GM12801 (cell line): ENCODE data around the gene CCDC34.

Experiments
- TF ChIP-seq, protein P1 (sequence below): IDR thresholded peaks from one replicate; pipeline ENCODE4 v1.5.1; 2011; ENCODE audit warnings: control low read depth; ENCODE audit not compliant: insufficient read length; ENCODE audit errors: extremely low read depth

CCDC34 gene

DNA sequence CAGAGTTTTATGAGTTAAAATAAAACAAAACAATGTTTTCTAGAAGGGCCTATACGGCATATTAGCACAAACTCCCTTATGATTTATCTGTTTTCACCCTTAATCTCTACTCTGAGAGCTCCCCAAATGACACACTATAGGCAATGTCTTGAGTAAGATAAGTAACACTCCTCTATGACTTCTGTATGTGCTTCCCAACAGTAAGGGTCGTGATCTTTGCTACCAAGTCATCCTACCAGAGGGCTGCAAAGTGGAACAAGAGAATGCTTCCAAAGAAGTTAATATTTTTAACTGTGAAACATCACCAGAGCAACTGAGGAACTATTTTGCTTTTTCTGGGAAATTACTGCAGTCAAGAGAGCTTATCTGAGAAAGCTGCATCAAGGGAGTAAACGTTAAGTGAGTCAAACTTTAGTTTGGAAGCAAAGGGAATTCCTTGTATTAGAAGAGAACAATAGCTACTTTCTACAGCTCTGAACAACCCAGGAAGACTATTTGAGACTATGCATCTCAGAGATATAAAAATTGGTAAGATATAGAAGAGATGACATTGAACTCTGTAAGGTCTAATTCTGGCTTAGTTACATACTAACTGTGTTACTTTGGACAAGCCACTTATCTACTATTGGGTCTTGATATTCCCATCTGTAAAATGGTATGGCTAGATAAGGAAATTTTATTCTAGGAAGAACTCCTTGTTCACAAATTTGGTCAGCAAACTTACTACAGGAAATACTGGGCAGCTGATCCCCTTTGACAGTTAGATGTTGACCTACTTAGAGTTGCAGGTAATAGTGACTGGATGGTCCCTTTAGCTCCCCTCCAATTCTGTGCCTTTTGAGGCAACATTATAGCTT, 43.7 kb upstream of the CCDC34 start:
- TF ChIP-seq, protein P1, sequence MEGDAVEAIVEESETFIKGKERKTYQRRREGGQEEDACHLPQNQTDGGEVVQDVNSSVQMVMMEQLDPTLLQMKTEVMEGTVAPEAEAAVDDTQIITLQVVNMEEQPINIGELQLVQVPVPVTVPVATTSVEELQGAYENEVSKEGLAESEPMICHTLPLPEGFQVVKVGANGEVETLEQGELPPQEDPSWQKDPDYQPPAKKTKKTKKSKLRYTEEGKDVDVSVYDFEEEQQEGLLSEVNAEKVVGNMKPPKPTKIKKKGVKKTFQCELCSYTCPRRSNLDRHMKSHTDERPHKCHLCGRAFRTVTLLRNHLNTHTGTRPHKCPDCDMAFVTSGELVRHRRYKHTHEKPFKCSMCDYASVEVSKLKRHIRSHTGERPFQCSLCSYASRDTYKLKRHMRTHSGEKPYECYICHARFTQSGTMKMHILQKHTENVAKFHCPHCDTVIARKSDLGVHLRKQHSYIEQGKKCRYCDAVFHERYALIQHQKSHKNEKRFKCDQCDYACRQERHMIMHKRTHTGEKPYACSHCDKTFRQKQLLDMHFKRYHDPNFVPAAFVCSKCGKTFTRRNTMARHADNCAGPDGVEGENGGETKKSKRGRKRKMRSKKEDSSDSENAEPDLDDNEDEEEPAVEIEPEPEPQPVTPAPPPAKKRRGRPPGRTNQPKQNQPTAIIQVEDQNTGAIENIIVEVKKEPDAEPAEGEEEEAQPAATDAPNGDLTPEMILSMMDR = no peak

DNA sequence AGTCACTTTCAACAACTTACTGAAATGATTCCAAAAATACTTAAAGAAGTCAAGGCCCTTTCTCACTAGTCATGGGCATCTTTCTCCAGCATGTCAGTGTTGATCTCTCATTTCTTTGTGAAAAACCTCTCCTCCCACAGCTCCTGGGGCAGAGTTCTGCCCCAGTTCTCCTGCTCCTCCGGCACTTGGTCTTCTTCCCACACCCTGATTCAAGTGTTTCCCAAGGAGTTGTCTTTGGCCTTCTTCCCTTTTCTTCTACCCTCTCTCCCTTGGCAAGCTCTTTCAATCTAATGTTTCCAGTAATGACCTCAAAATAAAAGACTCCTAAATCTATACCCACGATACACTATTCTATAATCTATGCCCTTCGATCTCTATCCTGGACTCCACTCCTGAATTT, 42.1 kb upstream of the CCDC34 start:
- TF ChIP-seq, protein P1 = no peak

DNA sequence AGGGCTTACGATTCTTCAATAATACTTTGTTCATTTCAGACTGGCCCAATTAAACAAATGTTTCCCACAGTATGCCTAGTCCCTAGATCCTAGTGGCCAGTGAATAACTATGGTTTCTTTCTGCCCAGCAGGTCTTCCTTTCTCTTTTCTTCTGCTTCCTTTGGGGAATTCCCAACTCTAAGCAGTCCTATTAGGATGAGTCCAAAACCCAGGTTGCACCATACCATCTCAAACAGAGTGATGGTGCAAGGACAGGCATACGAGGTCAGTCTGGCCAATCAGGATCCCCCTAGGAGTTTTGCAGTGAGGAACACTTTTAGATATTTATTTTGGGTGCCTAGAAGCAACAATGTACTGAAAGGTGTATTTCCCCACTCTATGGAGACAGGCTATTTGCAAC, 41.4 kb upstream of the CCDC34 start:
- TF ChIP-seq, protein P1 = no peak

DNA sequence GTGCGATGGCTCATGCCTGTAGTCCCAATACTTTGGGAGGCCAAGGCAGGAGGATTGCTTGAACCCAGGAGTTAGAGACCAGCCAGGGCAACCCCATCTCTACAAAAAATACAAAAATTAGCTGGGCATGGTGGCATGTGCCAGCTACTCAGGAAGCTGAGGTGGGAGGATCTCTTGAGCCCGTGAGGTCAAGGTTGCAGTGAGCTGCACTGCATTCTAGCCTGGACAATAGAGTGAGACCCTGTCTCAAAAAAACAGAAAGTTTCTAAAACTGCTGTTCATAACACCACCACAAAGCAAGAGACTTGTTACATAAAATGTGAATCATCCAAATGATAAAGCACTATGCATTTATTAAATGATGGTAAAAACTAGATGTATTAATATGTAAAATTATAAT, 40.2 kb upstream of the CCDC34 start:
- TF ChIP-seq, protein P1 = no peak

DNA sequence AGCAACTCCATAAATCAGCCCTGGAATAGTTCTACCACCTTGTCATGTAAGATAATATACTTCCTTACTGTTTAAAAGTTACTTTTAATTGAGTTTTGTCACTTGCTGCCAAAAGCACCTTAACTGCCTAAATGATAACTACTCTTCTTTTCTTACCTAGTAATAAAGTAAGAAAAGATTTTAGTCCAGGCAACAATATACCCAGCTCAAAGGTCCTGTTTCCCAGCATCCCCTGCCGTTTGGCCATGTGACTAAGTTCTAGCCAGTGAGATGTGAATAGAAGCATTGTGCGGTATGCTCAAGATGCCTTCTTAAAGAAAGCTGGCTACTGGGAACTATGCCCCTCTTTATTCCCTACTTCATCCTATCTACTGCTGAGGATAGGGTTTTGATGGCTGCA, 39.4 kb upstream of the CCDC34 start:
- TF ChIP-seq, protein P1 = no peak

DNA sequence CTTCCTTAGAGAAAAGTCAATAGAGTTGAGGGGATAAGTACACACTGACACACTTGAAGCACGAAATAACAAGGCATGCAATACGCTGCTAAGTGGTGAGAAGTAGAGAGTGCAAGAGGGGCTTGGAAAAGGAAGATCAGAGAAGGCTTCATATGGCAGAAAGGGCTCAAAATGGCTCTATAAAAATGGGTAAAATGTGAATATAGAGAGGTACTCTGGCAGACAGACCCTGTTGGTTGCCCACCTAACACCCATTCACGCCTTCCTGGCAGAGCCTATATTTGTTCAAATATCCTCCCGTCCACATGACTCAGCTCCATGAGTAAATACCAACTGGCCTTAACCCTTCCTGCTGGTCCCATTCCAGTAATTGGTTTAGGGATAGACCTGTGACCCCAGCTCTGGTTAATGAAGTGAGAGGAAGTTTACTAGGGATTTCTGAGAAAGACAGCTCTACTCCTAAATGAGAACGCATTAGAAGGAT, 38.9 kb upstream of the CCDC34 start:
- TF ChIP-seq, protein P1 = no peak

DNA sequence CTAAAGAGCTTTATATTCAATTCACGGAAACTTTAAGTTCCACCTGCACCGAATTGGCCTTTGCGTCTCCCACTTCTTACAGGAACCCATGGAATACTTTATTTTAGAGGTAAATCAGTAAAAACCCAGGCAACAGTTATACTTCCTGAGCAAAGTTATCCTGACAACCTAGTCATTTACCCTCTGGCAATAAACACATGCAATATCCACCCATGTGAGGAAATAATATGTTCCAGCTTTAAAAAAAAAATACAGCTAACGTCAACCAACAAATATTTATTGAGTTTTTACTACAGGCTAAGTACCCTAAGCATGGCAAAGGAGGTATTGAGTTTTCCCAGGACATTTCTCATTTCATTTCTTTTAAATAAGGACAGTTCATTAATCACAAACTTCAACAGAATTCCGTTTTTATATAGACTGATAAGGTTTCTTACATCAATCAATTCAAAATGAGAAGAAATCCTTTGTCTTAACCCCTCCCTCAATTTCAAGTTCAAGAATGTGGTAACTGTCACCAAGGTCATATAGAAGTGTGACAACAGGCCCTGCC, 38.3 kb upstream of the CCDC34 start:
- TF ChIP-seq, protein P1 = no peak
